Epithelial cell of prostate (primary cell): ENCODE measurements around the gene ZFP36L2.

Experiments
- DNase-seq: peaks from one replicate; pipeline ENCODE4 v3.0.0-alpha.2; 2011; ENCODE audit warnings: low read depth, low spot score
- H3K27ac ChIP-seq: fragments of 450-650 bp; 2 replicates; pipeline ENCODE4 v1.5.1; 2017; ENCODE audit warnings: mild to moderate bottlenecking

Gene ZFP36L2, protein sequence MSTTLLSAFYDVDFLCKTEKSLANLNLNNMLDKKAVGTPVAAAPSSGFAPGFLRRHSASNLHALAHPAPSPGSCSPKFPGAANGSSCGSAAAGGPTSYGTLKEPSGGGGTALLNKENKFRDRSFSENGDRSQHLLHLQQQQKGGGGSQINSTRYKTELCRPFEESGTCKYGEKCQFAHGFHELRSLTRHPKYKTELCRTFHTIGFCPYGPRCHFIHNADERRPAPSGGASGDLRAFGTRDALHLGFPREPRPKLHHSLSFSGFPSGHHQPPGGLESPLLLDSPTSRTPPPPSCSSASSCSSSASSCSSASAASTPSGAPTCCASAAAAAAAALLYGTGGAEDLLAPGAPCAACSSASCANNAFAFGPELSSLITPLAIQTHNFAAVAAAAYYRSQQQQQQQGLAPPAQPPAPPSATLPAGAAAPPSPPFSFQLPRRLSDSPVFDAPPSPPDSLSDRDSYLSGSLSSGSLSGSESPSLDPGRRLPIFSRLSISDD

DNA sequence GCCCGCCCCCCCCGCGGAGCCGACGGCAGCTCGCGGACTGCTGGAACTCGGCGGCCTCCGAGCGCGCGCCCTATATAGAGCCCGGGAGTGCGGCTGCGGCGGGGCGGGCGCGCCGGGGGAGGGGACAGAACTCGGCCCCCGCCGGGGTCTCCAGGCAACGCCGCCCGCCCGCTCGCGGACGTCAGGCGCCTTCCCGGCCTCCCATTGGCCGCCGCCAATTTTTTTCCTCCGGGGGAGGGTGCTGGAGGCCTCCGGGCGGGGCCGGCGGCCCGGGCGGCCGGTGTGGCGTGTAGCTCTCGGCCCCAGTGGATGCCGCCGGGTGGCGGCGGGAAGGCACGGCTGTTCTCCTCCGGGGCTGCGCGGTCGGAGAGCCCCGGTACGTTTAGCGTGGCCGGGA lies at the start of gene ZFP36L2:
ZFP36L2 (minus strand) TSS at position 49 of the 397 bp plus-strand sequence. CDS start 291 bp downstream, outside the sequence.
- peak within 1 kb of the TSS; percentile 98 for H3K27ac ChIP-seq
- no peak for DNase-seq

DNA sequence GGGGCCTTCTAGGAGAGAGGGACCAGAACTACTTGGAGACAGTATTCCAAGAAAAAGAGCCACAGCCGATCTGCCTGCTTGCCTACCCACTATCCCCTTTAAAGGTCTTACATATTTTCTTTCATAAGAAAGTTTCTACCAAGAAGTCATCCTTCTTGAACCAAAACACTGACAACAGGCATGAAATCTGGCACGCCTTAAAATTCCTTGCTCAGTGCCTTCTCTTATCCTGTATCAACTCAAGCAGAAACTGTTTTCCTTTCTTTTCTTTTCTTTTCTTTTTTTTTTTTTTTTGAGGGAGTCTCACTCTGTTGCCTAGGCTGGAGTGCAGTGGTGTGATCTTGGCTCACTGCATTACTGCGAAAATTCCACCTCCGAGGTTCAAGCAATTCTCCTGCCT lies 48.3 kb upstream of the ZFP36L2 start:
- H3K27ac ChIP-seq, result no peak overlapping the region
- DNase-seq, result no peak

DNA sequence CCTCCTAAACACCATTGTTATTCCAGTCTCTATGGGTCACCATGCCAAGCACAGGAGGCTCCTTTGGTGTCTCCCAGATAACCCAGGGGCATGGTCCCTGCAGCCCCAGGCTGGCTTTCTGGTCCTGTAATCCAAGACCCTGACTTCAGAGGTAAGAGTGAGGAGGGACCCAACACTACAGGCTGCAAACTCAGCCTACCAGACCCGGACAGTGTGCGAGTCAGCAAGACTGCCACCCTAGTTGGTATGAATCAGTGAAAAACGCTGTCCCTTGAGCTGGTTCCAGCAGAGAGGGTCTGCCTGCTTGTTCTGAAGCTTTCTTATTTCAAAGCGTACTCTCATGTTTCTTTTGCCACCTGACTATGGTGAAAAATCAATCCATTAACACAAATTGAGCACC lies 47.6 kb upstream of the ZFP36L2 start:
- H3K27ac ChIP-seq, result no peak overlapping the region

DNA sequence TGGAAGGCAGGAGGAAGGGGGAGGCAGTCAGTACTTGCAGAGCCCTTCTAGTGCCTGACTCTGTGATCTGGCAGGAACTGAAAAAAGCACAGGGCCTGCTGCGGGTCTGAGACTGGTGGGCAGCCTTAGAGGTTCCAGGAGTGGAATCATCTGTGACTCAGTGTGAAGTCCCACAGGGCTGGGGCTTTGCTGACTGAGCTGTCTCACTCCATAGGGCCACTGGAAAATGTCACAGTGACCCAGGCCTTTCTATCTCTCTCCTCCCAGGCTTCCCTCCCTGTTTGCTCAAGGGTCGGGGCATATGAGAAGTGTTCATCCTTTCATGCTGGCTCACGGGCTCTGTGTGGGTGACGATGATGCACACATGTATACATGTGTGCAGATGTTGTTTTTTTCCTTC lies 47.1 kb upstream of the ZFP36L2 start:
- no peak overlapping the region for H3K27ac ChIP-seq
- no peak for DNase-seq

More for the DNA sequence above, 47.6 kb upstream of the ZFP36L2 start:
- no peak for DNase-seq

DNA sequence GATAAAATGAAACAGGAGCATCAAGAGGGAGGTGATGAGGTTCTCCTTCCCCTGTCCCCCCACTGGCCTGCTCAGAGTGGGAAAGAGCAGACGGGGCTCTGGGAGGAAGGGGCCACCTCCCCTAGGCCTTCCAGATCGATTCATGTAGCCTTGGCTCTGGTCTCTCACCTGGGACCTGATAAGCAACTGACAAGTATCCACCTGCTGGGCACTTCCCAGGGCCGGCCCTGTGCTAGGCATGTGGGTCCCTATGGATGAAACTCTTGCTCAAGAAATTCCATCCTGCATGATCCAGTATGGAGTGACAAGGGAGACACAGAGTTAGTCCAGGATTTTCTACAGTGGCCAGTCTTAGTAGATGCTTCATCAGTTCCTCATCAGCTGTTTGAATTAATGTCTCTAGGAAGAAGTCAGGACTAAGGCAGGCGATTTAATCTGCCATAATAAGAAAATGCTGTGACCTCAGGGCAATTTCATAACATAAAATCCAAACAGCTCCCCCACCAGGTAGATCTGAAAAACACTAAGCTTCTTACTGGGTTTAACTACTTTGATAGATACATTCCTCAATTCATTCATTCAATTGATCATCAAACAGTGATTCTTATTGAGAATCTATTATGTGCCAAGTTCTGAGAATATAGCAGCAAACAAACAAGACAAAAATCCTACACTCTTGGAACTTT lies 44.7 kb upstream of the ZFP36L2 start:
- H3K27ac ChIP-seq, result no peak overlapping the region
- DNase-seq, result no peak

DNA sequence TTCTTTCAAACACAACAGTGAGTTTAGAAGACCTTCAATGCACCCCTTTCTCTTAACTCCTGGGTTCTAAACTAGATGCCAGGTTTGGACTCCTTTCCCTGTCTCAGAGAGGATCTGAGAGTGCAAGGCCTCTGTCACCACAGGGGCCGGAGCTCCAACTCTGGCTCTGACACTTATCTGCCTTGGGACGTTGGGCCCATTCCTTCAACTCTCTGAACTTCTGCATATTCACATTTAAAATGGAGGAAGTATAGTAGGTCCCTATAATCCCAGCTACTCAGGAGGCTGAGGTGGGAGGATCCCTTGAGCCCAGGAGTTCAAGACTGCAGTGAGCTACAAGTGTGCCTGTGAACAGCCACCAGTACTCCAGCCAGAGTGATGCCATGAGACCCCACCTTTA lies 44.1 kb upstream of the ZFP36L2 start:
- H3K27ac ChIP-seq, result no peak overlapping the region
- no peak for DNase-seq

DNA sequence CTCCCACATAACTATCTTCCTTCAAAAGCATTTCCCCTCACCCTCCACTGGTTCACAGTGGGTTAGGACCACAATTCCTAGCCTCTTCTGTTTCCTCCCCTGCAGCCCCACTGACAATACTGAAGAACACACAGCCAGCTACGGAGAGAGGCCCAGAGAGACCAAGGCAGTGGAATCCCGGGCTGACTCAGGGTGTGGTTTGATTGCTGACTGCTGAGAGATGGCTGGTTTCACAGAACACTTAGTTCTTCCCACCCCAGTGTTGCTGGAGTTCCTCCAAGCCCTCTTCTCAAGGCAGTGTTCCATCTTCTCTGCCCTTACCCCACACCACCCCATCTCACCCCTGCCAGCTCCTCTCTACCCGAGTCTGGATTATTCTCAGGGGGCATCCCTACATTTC lies 43.3 kb upstream of the ZFP36L2 start:
- no peak for DNase-seq
- no peak overlapping the region for H3K27ac ChIP-seq

DNA sequence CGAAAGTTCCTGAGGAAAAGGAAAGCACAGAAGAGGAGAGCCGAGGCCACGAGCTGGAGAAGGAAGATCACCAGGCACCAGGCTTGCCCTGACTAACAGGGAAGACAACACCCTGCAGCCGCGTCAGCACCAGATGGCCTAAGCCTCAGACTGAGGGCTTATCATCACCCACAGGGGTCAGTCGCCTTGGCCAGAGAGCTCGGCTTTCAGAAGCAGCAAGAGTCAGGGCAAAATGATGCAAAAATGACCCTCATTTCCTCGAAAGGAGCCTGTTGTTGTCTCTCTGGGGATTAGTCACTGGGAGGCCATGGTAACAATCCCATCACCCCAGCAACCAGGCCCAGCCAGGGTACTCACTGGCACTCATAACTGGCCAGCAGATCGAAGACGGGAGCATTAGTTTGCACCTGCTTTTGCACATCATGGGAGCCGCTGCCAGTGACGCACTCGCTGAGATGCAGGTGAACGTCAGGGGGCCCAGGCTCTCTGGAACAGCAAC lies 42.7 kb upstream of the ZFP36L2 start:
- no peak for DNase-seq
- no peak overlapping the region for H3K27ac ChIP-seq

DNA sequence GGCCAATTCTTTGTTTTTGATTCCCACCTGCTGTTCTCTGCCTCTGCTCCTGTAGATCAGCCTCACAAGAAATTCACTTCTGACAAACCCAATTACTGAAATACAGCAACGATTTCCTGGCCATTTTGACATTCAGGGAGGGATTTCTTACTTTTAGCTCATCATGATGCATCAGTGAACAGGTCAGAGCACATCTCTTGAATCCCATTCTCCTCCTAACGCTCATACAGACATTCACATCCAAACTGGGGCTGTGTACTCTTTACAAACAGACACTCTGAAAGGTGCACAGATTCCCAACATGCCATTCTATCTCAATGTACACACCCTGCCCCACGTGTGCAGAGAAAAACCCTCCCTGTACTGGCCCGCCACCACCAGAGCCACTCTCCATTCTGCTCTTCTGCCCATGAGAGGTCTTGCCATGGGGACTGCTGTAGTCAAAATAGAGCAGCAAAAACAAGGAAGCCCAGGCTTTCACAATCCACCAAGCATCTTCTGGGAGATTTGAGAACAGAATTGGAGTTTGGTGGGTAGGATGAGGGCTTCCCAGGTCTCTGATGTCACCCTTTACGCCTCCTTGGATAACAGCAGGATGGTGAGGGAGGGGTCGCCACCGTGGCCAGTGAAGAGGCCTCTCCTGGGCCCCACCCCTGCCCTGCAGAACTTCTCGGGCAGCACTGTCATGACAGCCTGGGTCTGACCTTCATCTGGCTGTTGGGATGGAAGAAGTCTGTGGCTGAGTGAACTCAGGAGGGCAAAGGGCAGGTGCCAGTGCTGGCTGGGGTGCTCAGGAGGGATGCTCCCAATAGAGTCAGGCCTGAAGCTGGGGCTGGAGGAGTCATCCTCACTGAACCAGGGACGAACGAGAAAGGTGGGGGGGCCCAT lies 41.9 kb upstream of the ZFP36L2 start:
- H3K27ac ChIP-seq, result peak overlapping the region; percentile 11

DNA sequence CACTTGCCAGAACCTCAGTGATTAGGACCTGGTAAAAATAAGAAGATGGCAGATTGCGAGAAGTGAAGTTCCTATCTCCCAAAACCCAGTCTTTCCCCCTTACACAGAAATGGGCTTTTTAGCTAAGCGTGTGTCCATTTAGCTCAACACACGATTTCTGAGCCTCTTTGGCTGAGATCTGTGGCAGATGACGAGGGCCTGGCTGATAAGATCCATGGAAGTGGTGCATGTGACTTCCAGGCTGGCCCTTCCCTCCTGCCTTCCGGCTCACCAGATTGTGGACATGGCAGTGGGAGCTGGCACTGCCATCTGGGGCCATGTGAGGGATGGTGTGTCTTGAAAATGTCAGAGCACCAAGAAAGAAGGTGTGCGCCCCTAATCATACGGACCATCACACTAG lies 41.0 kb upstream of the ZFP36L2 start:
- DNase-seq, result no peak
- peak overlapping the region; percentile 11 for H3K27ac ChIP-seq

More for the DNA sequence above, 41.9 kb upstream of the ZFP36L2 start:
- no peak for DNase-seq

DNA sequence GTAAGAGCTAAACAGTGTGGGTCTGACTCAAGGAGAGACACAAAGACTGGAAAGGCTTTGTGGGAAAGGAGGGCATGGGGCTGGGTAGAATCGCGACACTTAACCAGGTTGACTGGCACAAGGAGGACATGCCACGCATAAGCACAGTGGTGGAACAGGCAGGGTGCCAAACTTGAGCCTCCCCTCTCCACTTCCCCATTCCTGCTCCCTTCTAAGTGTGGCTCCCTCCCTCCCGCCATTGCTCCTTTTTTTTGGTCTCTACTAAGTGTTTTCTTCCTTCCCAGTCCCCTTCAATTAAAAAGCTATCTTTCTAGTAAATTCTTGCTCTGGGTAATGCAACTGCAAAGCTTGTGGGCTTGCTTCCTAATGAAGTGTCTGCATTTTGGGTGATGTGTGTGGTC lies 40.3 kb upstream of the ZFP36L2 start:
- no peak overlapping the region for H3K27ac ChIP-seq
- no peak for DNase-seq

DNA sequence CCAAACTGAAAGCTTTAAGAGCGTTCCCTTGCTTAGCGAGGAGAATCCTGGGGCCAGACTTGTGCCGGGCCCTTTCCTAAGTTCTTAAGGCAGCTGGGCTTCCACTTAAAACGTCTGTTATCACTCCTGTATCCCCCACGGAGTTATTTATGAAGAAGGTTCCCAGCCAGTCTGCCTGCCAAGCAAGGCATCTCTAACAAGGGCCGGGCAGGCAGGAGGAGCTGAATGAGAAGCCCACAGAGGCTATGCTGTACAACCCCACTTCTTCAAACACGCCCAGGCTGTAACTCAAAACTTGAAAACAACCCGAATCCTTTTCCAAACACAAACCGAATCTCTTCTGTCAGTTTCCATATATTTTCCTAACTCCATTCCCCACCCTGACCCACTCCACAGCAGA lies 39.0 kb upstream of the ZFP36L2 start:
- no peak overlapping the region for H3K27ac ChIP-seq
- no peak for DNase-seq

DNA sequence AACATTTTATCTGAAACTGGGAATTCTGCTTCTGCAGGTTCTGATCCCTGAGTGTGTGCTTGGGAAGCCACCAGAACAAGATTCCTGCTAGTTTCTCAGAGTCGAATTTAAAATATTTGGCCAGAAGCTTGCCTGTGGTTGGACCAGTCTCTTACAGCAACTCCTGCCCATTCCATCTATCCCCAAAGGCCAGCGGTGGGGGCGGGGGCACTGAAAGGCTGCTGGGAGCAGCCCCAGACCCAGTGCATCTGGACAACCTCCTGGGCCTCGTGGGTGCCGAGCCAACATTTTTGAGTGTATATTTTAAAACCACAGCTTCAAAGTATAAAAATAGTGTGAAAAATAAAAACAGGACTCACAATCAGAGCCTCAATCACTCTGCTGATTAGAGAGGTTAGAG lies 38.6 kb upstream of the ZFP36L2 start:
- no peak for DNase-seq
- H3K27ac ChIP-seq, result no peak overlapping the region

DNA sequence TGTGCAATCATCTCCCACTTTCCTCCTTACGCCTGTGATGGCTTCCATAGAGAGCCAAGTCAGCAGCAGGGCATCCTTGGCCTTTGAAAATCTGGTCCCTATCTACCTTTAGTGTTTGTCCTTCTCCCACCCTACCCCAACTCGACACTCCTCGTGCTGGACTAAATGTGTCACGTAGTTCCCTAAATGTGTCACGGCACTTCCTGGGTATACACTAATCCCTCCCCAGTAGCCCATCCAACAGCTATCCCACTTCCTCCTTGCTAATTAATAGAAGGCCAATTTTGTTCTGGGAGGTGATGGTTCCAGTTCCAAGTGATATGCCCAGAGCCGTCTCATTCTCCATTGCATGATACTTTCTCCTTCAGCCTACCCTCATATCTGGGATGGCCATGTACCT lies 36.5 kb upstream of the ZFP36L2 start:
- no peak overlapping the region for H3K27ac ChIP-seq
- DNase-seq, result no peak

DNA sequence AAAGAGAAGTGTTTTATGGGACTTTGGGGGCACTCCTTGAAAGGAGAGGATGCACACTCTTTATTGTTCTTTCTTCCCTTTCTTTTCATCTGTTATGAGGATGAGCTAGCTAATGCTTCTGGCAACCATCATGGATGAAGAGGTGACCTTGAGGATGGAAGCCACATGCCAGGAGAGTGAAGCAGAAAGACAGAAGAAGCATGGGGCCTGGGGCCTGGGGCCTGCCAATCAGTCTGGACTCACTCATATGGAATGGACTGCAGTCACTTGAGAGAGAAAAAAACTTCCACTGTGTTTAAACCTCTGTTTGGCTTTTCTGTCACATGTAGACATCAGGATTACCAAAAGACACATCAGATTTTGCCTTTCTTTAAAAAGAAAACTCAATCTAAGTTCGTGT lies 35.8 kb upstream of the ZFP36L2 start:
- DNase-seq, result no peak
- no peak overlapping the region for H3K27ac ChIP-seq

DNA sequence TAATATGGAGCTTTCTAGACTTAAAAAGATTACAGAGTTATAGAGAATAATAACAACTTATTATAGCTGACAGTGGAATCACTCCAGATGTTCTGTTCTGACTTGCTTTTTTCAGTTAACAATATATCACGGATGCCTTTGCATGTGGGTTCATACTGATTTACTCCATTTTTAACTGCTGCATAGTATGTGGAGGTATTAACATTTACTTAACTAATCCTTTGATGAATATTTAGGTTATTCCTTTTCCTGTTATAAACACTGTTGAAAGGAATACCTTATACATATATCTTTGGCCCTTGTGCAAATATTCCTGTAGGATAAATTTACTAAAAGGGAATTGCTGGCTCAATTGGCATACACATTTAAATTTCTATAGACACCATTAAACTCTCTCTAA lies 33.1 kb upstream of the ZFP36L2 start:
- DNase-seq, result no peak
- no peak overlapping the region for H3K27ac ChIP-seq

DNA sequence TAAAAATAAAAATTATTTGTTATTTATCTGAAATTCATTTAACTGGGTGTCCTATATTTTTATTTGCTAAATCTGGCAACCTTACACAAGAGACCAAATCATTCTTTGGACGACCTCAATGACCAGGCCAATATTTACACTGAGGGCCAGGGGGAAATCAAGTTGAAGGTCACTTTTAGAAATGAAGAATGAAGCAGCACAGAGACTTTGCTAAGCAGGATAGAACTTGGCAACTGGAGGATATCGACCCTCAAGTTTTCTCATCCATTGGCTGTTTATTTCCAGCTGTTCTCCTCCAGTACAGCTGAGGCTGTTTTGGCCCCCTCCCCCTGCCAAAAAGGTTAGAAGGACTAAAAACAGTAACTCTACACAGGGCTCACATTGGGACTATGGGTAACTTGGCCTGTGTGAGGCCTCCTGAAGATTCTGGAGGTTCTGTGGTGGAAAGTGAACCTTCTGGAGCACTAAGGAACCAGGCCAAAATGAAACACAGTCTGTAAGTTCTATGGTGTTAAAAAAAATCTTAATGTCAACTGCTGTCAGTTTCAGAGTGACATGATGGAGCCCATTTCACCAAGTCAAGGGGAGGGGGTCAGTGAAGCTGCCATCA lies 32.2 kb upstream of the ZFP36L2 start:
- DNase-seq, result no peak
- no peak overlapping the region for H3K27ac ChIP-seq

DNA sequence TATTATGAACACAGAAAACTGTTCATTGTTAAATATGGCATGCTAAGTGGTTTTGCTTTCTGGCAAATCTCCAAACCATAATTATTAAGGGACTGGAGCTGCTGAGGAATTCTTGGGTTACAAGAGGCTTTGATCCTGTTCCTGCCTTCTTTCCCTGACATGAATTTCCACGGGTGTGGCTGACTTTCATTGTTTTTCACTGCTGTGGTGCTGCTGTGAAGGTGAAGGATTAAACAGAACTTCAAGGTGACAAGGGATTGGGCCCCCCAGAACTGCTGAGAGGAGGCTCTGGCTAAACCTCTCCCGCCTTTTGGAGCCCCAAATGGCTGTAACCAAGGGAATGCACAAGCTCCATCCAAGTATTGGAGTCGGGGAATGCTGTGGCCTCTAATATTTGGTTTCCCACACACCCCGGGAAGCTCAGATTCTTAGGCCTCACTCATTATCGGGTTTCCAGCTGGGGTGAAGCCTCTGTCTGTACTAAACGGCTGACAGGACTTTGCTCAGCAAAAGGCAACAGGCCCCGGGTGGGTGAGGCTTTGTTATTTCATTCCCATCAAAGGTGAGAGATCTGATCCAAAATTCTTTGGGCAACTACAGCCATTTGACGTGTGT lies 29.0 kb upstream of the ZFP36L2 start:
- no peak overlapping the region for H3K27ac ChIP-seq
- no peak for DNase-seq

DNA sequence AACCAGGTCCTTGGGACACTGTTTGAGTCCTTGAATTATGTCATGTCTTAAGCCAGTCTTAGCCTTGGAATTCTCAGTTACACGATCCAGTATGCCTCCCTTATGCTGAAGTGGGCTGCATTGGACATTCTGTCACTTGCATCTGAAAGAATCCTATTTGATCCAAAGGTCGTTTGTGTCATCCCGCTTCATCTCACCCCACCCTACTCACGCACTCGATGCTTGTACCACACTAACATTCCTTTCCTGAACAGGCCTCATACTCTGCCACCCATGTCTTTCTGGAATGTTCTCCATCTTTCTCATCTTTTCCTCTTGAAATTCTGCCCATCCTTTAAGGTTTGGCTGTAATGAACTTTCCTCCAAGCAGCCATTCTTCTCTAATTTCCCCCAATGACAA lies 27.9 kb upstream of the ZFP36L2 start:
- DNase-seq, result no peak
- no peak overlapping the region for H3K27ac ChIP-seq
